SU-DHL-6 (cell line): ENCODE measurements around the gene TSPAN8.

ENCODE experiments used
- CTCF ChIP-seq: fragments of 200-600 bp; sonication (generic); IDR thresholded peaks from one replicate; pipeline ENCODE4 v1.5.1; 2017; ENCODE audit warnings: antibody characterized with exemption, mild to moderate bottlenecking, low read length, moderate library complexity; ENCODE audit not compliant: insufficient read depth, poor library complexity, severe bottlenecking
- EZH2phosphoT487 ChIP-seq: fragments of 200-600 bp; sonication (generic), shearing (Covaris generic); conservative IDR thresholded peaks from 2 replicates; pipeline ENCODE4 v1.6.1; 2018; ENCODE audit warnings: mild to moderate bottlenecking, antibody characterized with exemption, low read length, moderate library complexity, mixed read lengths

GRCh38 chr12:71158361-71158882 lies 623 bp upstream of the TSPAN8 start:
- no peak for TF ChIP-seq CTCF
- TF ChIP-seq EZH2phosphoT487 = no peak
